MG63 (cell line): ENCODE measurements around the gene TXNRD1. TPM values are rescaled to one million over a fixed set of nuclear protein-coding genes. Genes with fewer than 3 reads are reported as not detected.
"Not testable (repeated sequence)": the region's sequence is repeated elsewhere in the genome, so short reads cannot be mapped to it uniquely, and the experiment has no call there.

Experiments
- DNase-seq: peaks from one replicate; pipeline ENCODE4 v3.0.0-alpha.2; 2020
- H3K27me3 ChIP-seq: fragments of 250-450 bp; sonication (Bioruptor Pico); 2 replicates; pipeline ENCODE4 v1.5.1; 2020; ENCODE audit warnings: mild to moderate bottlenecking, moderate library complexity
- H3K36me3 ChIP-seq: fragments of 250-450 bp; sonication (Bioruptor Pico); 2 replicates; pipeline ENCODE4 v1.5.1; 2020; ENCODE audit warnings: mild to moderate bottlenecking, moderate library complexity
- H3K4me3 ChIP-seq: fragments of 250-450 bp; sonication (Bioruptor Pico); 2 replicates; pipeline ENCODE4 v1.5.1; 2020; ENCODE audit warnings: mild to moderate bottlenecking, moderate library complexity
- H3K9me3 ChIP-seq: fragments of 250-450 bp; sonication (Bioruptor Pico); 2 replicates; pipeline ENCODE4 v1.5.1; 2020; ENCODE audit warnings: mild to moderate bottlenecking, moderate library complexity
- total RNA-seq: library from RNA; depleted of rRNA; stranded (reverse); fragments of >200 nt; shearing (Covaris generic); gene quantifications from 2 replicates; pipeline ENCODE4 v1.2.3, GENCODE V29; 2014; ENCODE audit warnings: low replicate concordance

Gene TXNRD1
- total RNA-seq, 1 experiment from 2014 or later, result 924 TPM

DNA sequence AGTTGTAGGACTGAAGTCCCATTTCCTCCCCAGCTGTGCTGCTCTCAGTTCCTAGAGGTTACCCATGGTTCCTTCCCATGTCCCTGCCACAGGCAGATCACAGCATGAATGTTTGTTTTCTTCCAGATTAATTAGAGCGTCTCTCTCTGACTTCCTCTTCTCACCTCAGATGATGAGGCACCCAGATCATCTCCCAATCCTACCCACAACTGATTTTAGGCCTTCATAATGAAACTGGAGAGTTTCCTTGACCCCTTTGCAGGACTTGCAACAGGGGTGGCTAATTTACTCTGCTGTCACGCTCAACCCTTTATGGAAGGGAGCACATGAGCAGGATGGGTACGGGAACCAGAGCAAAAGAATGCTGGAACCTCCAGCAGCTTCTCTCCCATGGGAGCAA is 32.1 kb upstream of the TXNRD1 start:
- no peak overlapping the region for H3K4me3 ChIP-seq
- H3K9me3 ChIP-seq, result peaks cover 6% of the 10 kb centered on the region; the same call in 1 of the 2 replicates
- H3K36me3 ChIP-seq, result no peaks in the 10 kb centered on the region
- no peaks in the 10 kb centered on the region for H3K27me3 ChIP-seq
- no peak for DNase-seq

DNA sequence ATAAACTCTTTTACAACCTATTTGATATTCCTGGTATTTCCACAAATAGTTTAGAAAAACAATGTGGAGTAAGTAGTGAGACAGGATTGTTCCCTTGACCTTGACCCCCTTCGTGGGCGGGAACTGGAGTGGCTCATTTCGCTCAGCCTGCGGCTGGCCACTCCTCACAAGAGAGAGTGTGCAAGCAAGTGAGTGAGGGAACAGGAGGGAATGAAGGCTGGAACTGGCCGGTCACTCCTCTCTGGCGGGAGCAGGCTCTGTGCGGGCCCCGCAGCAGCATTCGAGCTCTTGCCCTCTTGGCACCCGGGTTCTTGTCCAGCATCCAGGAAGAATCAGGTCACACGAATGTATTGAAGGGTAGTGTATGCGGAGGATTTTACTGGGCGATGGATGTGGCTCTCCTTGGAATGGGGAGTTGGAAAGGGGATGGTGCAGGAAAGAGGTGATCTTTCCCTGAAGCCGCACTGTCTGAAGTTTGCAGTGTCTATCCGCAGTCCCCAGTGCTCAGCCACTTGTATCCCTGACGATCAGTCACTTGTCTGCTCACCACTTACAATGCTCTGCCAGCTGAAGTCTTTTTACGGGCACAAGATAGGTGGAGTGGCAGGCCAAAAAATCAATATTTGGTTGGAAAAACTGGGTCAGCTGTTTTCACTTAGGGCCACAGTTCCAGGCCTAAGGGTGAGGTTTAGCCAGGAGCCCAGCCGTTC is 28.0 kb upstream of the TXNRD1 start:
- Histone ChIP-seq H3K27me3 (no peaks in the 10 kb centered on the region), H3K36me3 (no peaks in the 10 kb centered on the region), H3K9me3 (peaks cover 11% of the 10 kb centered on the region; the same call in 1 of the 2 replicates), H3K4me3 (no peak overlapping the region)
- no peak for DNase-seq

DNA sequence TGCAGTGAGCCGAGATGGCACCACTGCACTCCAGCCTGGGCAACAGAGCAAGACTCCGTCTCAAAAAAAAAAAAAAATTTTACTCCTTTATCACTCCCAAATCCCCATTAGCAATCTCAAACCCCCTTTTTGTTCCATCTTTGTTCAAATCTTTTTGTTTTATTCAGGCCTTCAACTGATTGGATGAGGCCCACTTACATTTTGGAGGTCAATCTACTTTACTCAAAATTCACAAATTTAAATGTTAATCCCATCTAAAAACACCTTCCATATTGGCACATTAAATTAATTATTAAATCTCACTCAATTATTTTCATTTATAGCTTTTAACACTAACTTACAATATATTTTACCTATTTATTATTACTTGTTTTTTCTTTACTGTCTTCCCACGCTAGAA is 27.0 kb upstream of the TXNRD1 start:
- Histone ChIP-seq H3K36me3 (no peaks in the 10 kb centered on the region), H3K9me3 (peaks cover 11% of the 10 kb centered on the region; the same call in 1 of the 2 replicates), H3K4me3 (no peak overlapping the region), H3K27me3 (no peaks in the 10 kb centered on the region)
- DNase-seq, result no peak

- H3K4me3 ChIP-seq, result no peak overlapping the region
- H3K36me3 ChIP-seq, result no peaks in the 10 kb centered on the region
- no peaks in the 10 kb centered on the region for H3K27me3 ChIP-seq
- H3K9me3 ChIP-seq, result 0 out of 2 replicates have a peak, but pooled peaks cover 5% of the 10 kb centered on the region
- DNase-seq, result peak; percentile 47
These were observed 25.5 kb upstream of the TXNRD1 start for GRCh38 chr12:104189915-104190555.

- Histone ChIP-seq H3K36me3 (no peaks in the 10 kb centered on the region), H3K27me3 (no peaks in the 10 kb centered on the region), H3K4me3 (no peak overlapping the region), H3K9me3 (0 out of 2 replicates have a peak, but pooled peaks cover 5% of the 10 kb centered on the region)
- no peak for DNase-seq
These were observed 24.9 kb upstream of the TXNRD1 start for GRCh38 chr12:104190641-104191176.

DNA sequence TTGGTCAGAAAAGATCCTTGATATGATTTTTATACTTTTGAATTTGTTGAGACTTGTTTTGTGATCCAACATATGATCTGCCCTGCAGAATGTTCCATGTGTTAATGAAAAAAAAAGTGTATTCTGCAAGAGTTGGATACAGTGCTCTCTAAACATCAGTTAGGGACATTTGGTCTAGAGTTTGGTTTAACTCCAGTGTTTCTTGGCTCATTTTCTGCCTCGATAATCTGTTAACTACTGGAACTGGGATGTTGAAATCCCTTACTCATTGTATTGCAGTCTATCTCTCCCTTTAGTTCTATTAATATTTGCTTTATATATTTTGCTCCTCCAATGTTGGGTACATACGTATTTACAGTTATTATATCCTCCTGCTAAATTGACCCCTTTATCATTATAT is 18.3 kb upstream of the TXNRD1 start:
- Histone ChIP-seq H3K9me3 (peaks cover 6% of the 10 kb centered on the region), H3K4me3 (no peak overlapping the region), H3K27me3 (no peaks in the 10 kb centered on the region), H3K36me3 (no peaks in the 10 kb centered on the region)
- no peak for DNase-seq

DNA sequence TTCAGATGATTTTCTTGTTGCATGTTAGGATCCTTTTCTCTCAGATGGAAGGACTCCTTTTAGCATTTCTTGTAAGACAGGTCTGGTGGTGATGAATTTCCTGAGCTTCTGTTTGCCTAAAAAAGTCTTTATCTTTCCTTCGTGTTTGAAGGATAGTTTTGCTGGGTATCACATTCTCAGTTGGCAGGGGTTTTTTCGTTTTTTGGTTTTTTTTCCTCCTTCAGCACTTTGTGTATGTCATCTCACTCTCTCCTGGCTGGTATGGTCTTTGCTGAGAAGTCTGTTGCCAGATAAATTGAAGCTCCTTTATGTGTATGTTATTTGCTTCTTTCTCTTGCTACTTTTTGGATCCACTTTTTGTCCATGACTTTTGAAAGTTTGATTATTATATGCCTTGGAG is 15.6 kb upstream of the TXNRD1 start:
- DNase-seq, result no peak
- Histone ChIP-seq H3K27me3 (no peaks in the 10 kb centered on the region), H3K36me3 (no peaks in the 10 kb centered on the region), H3K4me3 (no peak overlapping the region), H3K9me3 (peaks cover 6% of the 10 kb centered on the region)

GRCh38 chr12:104201238-104202001 is 14.2 kb upstream of the TXNRD1 start:
- DNase-seq, result no peak

GRCh38 chr12:104204690-104205480 is 10.7 kb upstream of the TXNRD1 start:
- Histone ChIP-seq H3K4me3 (no peak overlapping the region), H3K27me3 (no peaks in the 10 kb centered on the region), H3K9me3 (peaks cover 5% of the 10 kb centered on the region), H3K36me3 (no peaks in the 10 kb centered on the region)
- no peak for DNase-seq

More at GRCh38 chr12:104201238-104202001, 14.2 kb upstream of the TXNRD1 start:
- Histone ChIP-seq H3K36me3 (no peaks in the 10 kb centered on the region), H3K27me3 (no peaks in the 10 kb centered on the region), H3K4me3 (no peak overlapping the region), H3K9me3 (peaks cover 6% of the 10 kb centered on the region)

DNA sequence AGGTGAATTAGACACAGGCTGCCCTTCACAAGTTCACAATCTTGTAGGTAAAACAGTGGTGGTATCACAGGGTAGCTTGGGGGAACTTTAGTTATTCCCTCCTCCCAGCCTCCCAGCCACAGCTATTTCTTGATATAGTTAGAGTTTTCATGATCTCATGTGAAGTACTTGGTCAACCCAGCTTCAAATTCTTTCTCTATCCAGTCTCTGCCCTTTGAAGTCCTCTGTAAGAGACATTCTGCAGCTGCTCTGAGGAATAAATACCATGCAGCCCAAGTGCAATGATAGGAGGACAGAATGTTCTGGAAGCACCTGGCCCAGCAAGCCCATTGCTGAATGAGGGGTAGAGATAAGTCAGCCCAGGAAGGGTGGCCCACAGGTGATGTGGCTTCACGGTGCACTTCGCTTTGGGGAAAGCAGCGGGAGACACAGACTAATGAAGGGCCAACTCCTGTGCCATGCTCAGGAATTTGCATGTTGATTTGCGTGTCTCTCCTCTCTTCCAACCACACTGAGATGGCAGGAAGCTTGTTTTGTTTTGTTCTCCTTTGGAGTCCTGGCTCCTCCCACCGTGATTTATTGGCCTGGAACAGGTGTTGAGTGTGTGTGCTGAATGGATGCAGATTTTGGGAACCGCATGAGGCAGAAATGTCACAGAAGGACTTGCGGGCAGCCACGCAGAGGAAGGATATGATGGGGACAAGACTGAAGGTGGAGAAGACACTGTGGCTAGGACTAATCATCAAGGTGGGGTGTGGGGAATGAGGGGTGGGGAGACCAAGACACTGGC is 8.0 kb upstream of the TXNRD1 start:
- no peak overlapping the region for H3K4me3 ChIP-seq
- no peaks in the 10 kb centered on the region for H3K36me3 ChIP-seq
- no peaks in the 10 kb centered on the region for H3K27me3 ChIP-seq
- no peaks in the 10 kb centered on the region for H3K9me3 ChIP-seq
- DNase-seq, result no peak

DNA sequence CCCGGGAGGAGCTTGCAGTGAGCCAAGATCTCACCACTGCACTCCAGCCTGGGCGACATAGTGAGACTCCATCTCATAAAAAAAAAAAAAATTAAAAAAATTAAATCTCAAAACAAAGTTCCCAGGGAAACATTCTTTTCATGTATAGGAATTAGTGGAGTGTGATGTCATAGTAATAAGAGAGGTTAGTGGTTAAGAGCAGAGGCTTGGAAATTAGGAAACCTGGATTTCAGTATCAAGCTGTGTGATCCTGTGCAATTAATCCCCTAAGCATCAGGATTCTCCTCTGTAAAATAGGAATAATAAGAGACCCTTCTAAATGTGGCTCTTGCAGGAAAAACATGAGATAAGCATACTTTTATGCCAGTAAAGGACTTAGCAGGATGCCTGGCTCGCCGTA is 3.1 kb upstream of the TXNRD1 start:
- H3K36me3 ChIP-seq, result no peaks in the 10 kb centered on the region
- no peak for DNase-seq
- no peaks in the 10 kb centered on the region for H3K27me3 ChIP-seq
- no peak overlapping the region for H3K4me3 ChIP-seq
- H3K9me3 ChIP-seq, result no peaks in the 10 kb centered on the region

- no peak overlapping the region for H3K4me3 ChIP-seq
- no peaks in the 10 kb centered on the region for H3K36me3 ChIP-seq
- DNase-seq, result peak; percentile 83
- H3K9me3 ChIP-seq, result no peaks in the 10 kb centered on the region
- H3K27me3 ChIP-seq, result no peaks in the 10 kb centered on the region
These were observed 1.6 kb upstream of the TXNRD1 start for GRCh38 chr12:104213952-104214351.

DNA sequence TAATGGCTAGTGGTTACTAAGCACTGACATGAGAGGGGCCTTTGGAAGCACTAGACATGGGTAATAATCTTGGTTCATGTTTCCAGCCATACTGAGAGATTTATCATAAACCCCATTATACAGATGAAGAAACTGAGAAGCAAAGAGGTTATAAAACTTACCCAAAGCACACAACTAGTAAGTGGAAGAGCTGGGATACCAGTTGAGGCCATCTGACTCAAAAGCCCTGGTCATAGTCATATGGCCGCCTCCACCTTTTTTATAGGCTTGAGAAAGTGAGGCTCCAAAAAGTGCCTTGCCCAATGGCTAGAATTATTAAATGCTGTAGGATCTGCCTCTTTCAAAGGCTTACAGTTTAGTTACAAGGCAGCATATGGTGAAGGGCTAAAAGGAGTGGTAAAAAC is 944 bp downstream of the TXNRD1 start:
- no peaks in the 10 kb centered on the region for H3K27me3 ChIP-seq
- no peaks in the 10 kb centered on the region for H3K36me3 ChIP-seq
- no peak for DNase-seq
- H3K4me3 ChIP-seq, result peak overlapping the region; percentile 56
- no peaks in the 10 kb centered on the region for H3K9me3 ChIP-seq

DNA sequence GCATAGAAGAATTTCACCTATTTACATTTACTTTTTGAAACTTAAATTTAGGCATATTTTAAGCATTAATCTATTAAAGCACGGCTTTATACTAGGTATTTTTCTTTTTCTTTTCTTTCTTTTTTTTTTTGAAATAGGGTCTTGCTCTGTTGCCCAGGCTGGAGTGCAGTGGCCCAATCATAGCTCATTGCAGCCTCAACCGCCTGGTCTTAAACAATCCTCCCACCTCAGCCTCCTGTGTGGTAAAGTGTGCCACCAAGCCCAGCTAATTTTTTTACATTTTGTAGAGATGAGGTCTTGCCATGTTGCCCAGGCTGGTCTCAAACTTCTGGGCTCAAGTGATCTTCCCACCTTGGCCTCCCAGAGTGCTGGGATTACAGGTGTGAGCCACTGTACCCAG is 2.9 kb downstream of the TXNRD1 start:
- H3K27me3 ChIP-seq, DNase-seq, H3K9me3 ChIP-seq, H3K4me3 ChIP-seq, H3K36me3 ChIP-seq: not testable (repeated sequence)

- DNase-seq, result peak; percentile 53
- H3K36me3 ChIP-seq, result no peaks in the 10 kb centered on the region
- no peaks in the 10 kb centered on the region for H3K27me3 ChIP-seq
- H3K4me3 ChIP-seq, result no peak overlapping the region
- H3K9me3 ChIP-seq, result no peaks in the 10 kb centered on the region
These were observed 3.4 kb downstream of the TXNRD1 start for GRCh38 chr12:104218935-104219334.
